Sigmoid colon (tissue), 7 donors: Measurements from ENCODE around the gene SNRNP48. TPM values are rescaled to one million over a fixed set of nuclear protein-coding genes. Genes with fewer than 3 reads are reported as not detected.

Experiments used
- DNase-seq: peaks from one replicate; pipeline ENCODE4 v3.0.0-alpha.2; 2019
- H3K27ac ChIP-seq, 4 donors: fragments of 200-600 bp; sonication (generic); one replicate each; pipeline ENCODE4 v1.5.1; 2016 to 2019; ENCODE audit warnings: mild to moderate bottlenecking in 1 of 4
- H3K27me3 ChIP-seq, 3 donors: fragments of 200-600 bp; sonication (generic); one replicate each; pipeline ENCODE4 v1.5.1; 2019; ENCODE audit warnings: mild to moderate bottlenecking in 1 of 3
- H3K36me3 ChIP-seq, 4 donors: fragments of 200-600 bp; sonication (generic); one replicate each; pipeline ENCODE4 v1.5.1; 2016 to 2019
- H3K4me1 ChIP-seq, 4 donors: fragments of 200-600 bp; sonication (generic); one replicate each; pipeline ENCODE4 v1.5.1; 2017 to 2019
- H3K4me3 ChIP-seq, 4 donors: fragments of 200-600 bp; sonication (generic); one replicate each; pipeline ENCODE4 v1.5.1; 2017 to 2019; ENCODE audit warnings: mild to moderate bottlenecking in 2 of 4, moderate library complexity in 1 of 4
- H3K9me3 ChIP-seq, 4 donors: fragments of 200-600 bp in 3 of 4; sonication (generic) in 3 of 4; one replicate each; pipeline versions ENCODE4 v1.5.1 to v1.6.1; 2013 to 2019
- EP300 ChIP-seq, 4 donors: sonication (generic); formaldehyde crosslinking; IDR thresholded peaks; one replicate each; pipeline ENCODE4 v1.6.1; 2017; ENCODE audit warnings: antibody characterized with exemption in 4 of 4
- POLR2A ChIP-seq, 2 donors: fragments of 450-650 bp; IDR thresholded peaks; one replicate each; pipeline ENCODE4 v1.6.1; 2016; ENCODE audit warnings: antibody characterized with exemption in 2 of 2, mild to moderate bottlenecking in 2 of 2, moderate library complexity in 2 of 2
- POLR2AphosphoS5 ChIP-seq, 4 donors: sonication (generic); formaldehyde crosslinking; IDR thresholded peaks; one replicate each; pipeline ENCODE4 v1.6.1; 2017; ENCODE audit warnings: antibody characterized with exemption in 4 of 4
- WGBS, 2 donors: extraction: QIAGEN DNeasy Blood & Tissue Kit; methylation state at CpG; one replicate each; pipeline ENCODE4 v1.1.7; 2013; 5-methylcytosine and 5-hydroxymethylcytosine counted together
- intact Hi-C: fragments of 100-400 bp; cut with DNase I; formaldehyde crosslinking; loops from one replicate; pipeline ENCODE4 v1.15.1; 2023
- polyA plus RNA-seq, 3 donors: library from polyadenylated mRNA; stranded (reverse); fragments of 200-250 nt; gene quantifications; one replicate each; pipeline ENCODE4 v1.2.3, GENCODE V29; 2013
- total RNA-seq, 4 donors: library from RNA; depleted of rRNA; stranded (reverse); fragments of >200 nt; gene quantifications; one replicate each; pipeline ENCODE4 v1.1.0, GENCODE V29; 2016
- TF ChIP-seq, protein P1 (sequence below), 4 experiments: fragments of 450-650 bp in 3 of 4; fragments of 200-600 bp in 1 of 4; IDR thresholded peaks; one replicate each; pipeline ENCODE4 v1.5.1; 2016 to 2019; ENCODE audit warnings: antibody characterized with exemption in 4 of 4, mild to moderate bottlenecking in 3 of 4, moderate library complexity in 2 of 4
- donor health status: healthy with polysubstance abuse.
- donor health status: Bipolar disorder and iron deficiency.
- donor health status: healthy.

SNRNP48 gene
- total and polyA plus RNA-seq, 7 donors = 7.8 to 18.6 (median 12.5) TPM

DNA sequence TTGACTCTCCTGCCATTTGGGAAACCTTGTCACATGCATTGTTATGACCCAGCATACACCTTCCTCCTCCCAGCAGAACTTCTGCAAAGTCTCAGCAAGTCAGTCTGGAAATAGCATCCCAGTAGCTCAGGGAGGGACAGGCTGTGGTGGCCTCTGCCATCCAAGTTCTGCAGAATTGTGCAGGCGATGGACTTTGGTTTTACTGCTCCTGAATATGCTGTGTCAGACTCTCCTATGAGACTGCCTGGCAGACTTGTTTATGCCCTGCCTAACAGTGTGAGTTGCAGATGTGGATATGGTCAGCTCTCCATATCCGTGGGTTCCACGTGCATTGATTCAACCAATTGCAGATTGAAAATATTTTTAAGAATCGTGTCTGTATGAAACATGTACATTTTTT is 52.8 kb downstream of the SNRNP48 start:
- TF ChIP-seq, protein P1, sequence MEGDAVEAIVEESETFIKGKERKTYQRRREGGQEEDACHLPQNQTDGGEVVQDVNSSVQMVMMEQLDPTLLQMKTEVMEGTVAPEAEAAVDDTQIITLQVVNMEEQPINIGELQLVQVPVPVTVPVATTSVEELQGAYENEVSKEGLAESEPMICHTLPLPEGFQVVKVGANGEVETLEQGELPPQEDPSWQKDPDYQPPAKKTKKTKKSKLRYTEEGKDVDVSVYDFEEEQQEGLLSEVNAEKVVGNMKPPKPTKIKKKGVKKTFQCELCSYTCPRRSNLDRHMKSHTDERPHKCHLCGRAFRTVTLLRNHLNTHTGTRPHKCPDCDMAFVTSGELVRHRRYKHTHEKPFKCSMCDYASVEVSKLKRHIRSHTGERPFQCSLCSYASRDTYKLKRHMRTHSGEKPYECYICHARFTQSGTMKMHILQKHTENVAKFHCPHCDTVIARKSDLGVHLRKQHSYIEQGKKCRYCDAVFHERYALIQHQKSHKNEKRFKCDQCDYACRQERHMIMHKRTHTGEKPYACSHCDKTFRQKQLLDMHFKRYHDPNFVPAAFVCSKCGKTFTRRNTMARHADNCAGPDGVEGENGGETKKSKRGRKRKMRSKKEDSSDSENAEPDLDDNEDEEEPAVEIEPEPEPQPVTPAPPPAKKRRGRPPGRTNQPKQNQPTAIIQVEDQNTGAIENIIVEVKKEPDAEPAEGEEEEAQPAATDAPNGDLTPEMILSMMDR (IDR thresholded peaks at IDR 0.05) = no peak
- no peak for TF ChIP-seq EP300 (IDR thresholded peaks at IDR 0.05)
- TF ChIP-seq POLR2A (IDR thresholded peaks at IDR 0.05) = no peak
- no peak for TF ChIP-seq POLR2AphosphoS5 (IDR thresholded peaks at IDR 0.05)
- Histone ChIP-seq H3K27me3 (no peaks in the 10 kb centered on the region), H3K27ac (no peak overlapping the region), H3K4me3 (no peak overlapping the region), H3K36me3 (no peaks in the 10 kb centered on the region), H3K9me3 (no peaks in the 10 kb centered on the region), H3K4me1 (no peaks in the 10 kb centered on the region)
- intact Hi-C loops = no loop called here
- DNase-seq = no peak
- 13 to 70% methylated on average over 4 of the region's 4 CpGs for WGBS, 2 donors

DNA sequence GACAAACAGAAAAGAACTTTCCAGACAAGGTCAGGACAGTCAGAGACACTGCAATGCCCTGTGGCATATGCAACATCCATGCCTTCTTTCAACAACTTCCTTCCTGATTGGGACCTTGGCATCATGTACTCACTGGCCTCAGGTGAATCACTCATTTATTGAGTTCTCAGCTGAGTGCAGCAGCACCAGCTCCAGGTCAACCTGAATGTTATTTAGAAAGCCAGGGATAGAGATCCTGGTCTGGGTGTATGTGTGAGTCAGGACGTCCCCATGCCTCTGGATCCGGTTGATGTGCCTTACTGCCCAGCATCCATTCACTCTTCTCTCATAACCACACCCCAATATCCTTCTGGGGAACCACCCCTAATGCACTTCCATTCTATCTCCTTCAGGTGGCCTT is 54.4 kb downstream of the SNRNP48 start:
- Histone ChIP-seq H3K9me3 (no peaks in the 10 kb centered on the region), H3K27me3 (no peaks in the 10 kb centered on the region), H3K27ac (no peak overlapping the region), H3K4me1 (no peaks in the 10 kb centered on the region), H3K36me3 (no peaks in the 10 kb centered on the region), H3K4me3 (no peak overlapping the region)
- no peak for DNase-seq
- intact Hi-C loops = no loop called here
- no peak for TF ChIP-seq POLR2AphosphoS5 (IDR thresholded peaks at IDR 0.05)
- TF ChIP-seq POLR2A (IDR thresholded peaks at IDR 0.05) = no peak
- TF ChIP-seq EP300 (IDR thresholded peaks at IDR 0.05) = no peak
- TF ChIP-seq, protein P1 (IDR thresholded peaks at IDR 0.05) = no peak
- 92 to 95% methylated on average over 2 of the region's 2 CpGs for WGBS, 2 donors

DNA sequence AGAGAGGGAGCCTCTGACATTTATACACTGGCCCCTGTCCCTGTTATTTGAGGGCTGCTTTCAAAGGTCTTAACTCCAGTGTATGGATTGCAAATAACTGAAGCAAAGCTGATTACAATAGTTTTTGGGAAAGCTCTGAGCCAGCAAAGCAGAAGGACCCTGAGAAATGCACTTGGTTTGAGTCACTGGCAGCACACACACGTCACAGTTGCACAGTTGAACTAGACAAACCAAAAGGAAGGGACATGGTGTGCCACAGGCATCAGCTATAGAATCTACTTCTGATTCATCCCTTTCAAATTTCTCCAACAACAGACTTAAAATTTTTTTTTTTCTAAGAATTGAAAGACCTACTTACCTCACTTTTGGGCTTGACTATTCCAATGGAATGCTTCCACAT is 56.4 kb downstream of the SNRNP48 start:
- no peak overlapping the region for H3K4me3 ChIP-seq
- intact Hi-C loops = no loop called here
- TF ChIP-seq POLR2AphosphoS5 (IDR thresholded peaks at IDR 0.05) (no peak), POLR2A (IDR thresholded peaks at IDR 0.05) (no peak), EP300 (IDR thresholded peaks at IDR 0.05) (no peak)
- TF ChIP-seq, protein P1 (IDR thresholded peaks at IDR 0.05) = no peak
- H3K9me3 ChIP-seq = no peaks in the 10 kb centered on the region
- no peak for DNase-seq
- H3K4me1 ChIP-seq = no peaks in the 10 kb centered on the region
- H3K36me3 ChIP-seq = no peaks in the 10 kb centered on the region
- H3K27ac ChIP-seq = no peak overlapping the region
- no peaks in the 10 kb centered on the region for H3K27me3 ChIP-seq
- 83 to 93% methylated on average over 1 of the region's 1 CpG for WGBS, 2 donors

DNA sequence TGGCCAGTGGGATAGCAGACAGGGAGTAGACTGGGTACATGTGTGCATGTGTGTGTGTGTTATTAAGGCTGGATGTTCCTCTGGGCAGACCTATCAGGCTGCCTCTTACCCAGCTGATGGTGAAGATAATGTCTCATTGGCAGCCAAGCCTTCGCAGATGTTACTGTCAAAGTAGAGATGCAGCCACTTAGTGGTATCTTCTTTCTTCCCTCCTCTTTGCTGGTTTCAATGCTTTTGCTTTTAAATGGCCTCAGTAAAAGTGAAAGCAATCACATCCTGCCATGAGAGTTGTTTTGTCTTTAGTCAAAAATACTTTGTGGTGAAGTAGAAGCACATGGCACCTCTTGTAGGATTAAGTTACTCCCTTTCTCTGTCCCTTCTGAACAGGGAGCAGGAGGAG is 57.5 kb downstream of the SNRNP48 start:
- Histone ChIP-seq H3K9me3 (no peaks in the 10 kb centered on the region), H3K27me3 (no peaks in the 10 kb centered on the region), H3K36me3 (no peaks in the 10 kb centered on the region), H3K4me1 (no peaks in the 10 kb centered on the region), H3K27ac (no peak overlapping the region), H3K4me3 (no peak overlapping the region)
- no peak for DNase-seq
- 70 to 88% methylated on average over 1 of the region's 1 CpG for WGBS, 2 donors
- intact Hi-C loops = no loop called here
- no peak for TF ChIP-seq EP300 (IDR thresholded peaks at IDR 0.05)
- no peak for TF ChIP-seq POLR2A (IDR thresholded peaks at IDR 0.05)
- TF ChIP-seq POLR2AphosphoS5 (IDR thresholded peaks at IDR 0.05) = no peak
- TF ChIP-seq, protein P1 (IDR thresholded peaks at IDR 0.05) = no peak

DNA sequence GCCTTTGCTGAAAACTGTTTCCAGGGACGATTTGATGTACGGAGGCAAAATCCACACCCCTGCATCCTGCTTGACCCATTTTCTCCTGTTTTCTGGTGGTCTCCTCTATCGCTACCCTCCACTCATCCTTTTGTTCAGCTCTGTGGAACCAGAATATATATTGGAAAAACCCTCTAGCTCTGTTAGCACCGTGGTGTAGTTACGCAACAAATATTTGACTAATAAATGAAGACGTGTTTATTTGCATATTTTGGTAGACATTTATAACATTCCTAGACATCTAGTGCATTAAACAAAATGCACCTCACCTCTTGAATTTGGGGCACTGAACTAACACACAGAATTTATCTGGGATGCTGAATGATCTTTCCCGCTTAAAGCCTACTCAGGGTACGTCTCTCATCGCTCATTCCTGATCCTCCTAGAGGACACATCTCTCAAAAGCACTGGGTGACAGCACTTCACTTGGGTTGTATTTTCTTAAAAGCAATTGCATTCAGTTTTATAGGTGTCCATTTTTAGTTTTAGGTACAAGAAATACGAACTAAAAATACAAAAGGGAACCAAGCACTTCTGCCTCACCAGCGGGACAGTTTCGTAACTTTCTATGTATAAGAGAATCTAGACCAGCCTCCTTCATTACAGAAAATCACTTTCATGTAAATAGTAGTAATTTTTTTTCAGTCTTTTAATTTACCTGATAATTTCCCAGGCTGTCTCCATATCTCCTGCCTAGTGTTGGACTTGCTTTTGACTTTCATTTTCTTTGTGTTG is 59.2 kb downstream of the SNRNP48 start:
- TF ChIP-seq EP300 (IDR thresholded peaks at IDR 0.05) (no peak), POLR2A (IDR thresholded peaks at IDR 0.05) (no peak), POLR2AphosphoS5 (IDR thresholded peaks at IDR 0.05) (no peak)
- TF ChIP-seq, protein P1 (IDR thresholded peaks at IDR 0.05) = no peak

More for the DNA sequence above, 59.2 kb downstream of the SNRNP48 start:
- WGBS, 2 donors = 82 to 87% methylated on average over 12 of the region's 12 CpGs
- Histone ChIP-seq H3K4me3 (no peak overlapping the region), H3K9me3 (no peaks in the 10 kb centered on the region), H3K36me3 (no peaks in the 10 kb centered on the region), H3K4me1 (no peaks in the 10 kb centered on the region), H3K27ac (no peak overlapping the region), H3K27me3 (no peaks in the 10 kb centered on the region)
- no peak for DNase-seq
- intact Hi-C loops = no loop called here
